GM12878 (cell line): ENCODE measurements around the gene DCPS. TPM values are rescaled to one million over a fixed set of nuclear protein-coding genes. Genes with fewer than 3 reads are reported as not detected.

Source experiments
- ATF3 ChIP-seq: IDR thresholded peaks from 2 replicates; pipeline ENCODE4 v1.6.1; 2011; ENCODE audit warnings: low read depth, mild to moderate bottlenecking, low read length, moderate library complexity, borderline replicate concordance; ENCODE audit errors: extremely low read depth
- BMI1 ChIP-seq: fragments of 450-650 bp; IDR thresholded peaks from 2 replicates; pipeline ENCODE4 v1.6.1; 2016; ENCODE audit warnings: mild to moderate bottlenecking, moderate library complexity, borderline replicate concordance
- CHD1 ChIP-seq: IDR thresholded peaks from 2 replicates; pipeline ENCODE4 v1.6.1; 2012; ENCODE audit warnings: low read depth, low read length, improper control_type of control experiment
- CUX1 ChIP-seq: IDR thresholded peaks from 2 replicates; pipeline ENCODE4 v1.6.1; 2012; ENCODE audit warnings: improper control_type of control experiment, low read depth, low read length; ENCODE audit not compliant: insufficient replicate concordance
- DPF2 ChIP-seq: fragments of 450-650 bp; IDR thresholded peaks from 2 replicates; pipeline ENCODE4 v1.6.1; 2017; ENCODE audit warnings: mild to moderate bottlenecking
- JUNB ChIP-seq: IDR thresholded peaks from 2 replicates; pipeline ENCODE4 v1.6.1; 2016; ENCODE audit warnings: antibody characterized with exemption, mild to moderate bottlenecking
- KDM1A ChIP-seq: fragments of 200-600 bp; sonication (generic); IDR thresholded peaks from 2 replicates; pipeline ENCODE4 v1.6.1; 2016; ENCODE audit warnings: borderline replicate concordance
- LARP7 ChIP-seq: fragments of 450-650 bp; IDR thresholded peaks from 2 replicates; pipeline ENCODE4 v1.6.1; 2017; ENCODE audit warnings: mild to moderate bottlenecking
- NFYA ChIP-seq: IDR thresholded peaks from 2 replicates; pipeline ENCODE4 v1.6.1; 2011; ENCODE audit warnings: low read depth, mild to moderate bottlenecking, low read length, improper control_type of control experiment, borderline replicate concordance
- NR2F1 ChIP-seq: fragments of 450-650 bp; conservative IDR thresholded peaks from 2 replicates; pipeline ENCODE4 v1.6.1; 2017; ENCODE audit warnings: mild to moderate bottlenecking
- PAX8 ChIP-seq: fragments of 450-650 bp; IDR thresholded peaks from 2 replicates; pipeline ENCODE4 v1.6.1; 2017; ENCODE audit warnings: mild to moderate bottlenecking, moderate library complexity
- POLR2A ChIP-seq: IDR thresholded peaks from 2 replicates; pipeline ENCODE4 v1.6.1; 2011; ENCODE audit warnings: low read depth, mild to moderate bottlenecking, low read length
- REST ChIP-seq: IDR thresholded peaks from 2 replicates; pipeline ENCODE4 v1.6.1; 2012; ENCODE audit warnings: mild to moderate bottlenecking, low read depth, low read length
- TAF1 ChIP-seq: IDR thresholded peaks from 2 replicates; pipeline ENCODE4 v1.6.1; 2011; ENCODE audit warnings: mild to moderate bottlenecking, low read depth, low read length, borderline replicate concordance
- TARDBP ChIP-seq: IDR thresholded peaks from 2 replicates; pipeline ENCODE4 v1.6.1; 2016; ENCODE audit warnings: borderline replicate concordance
- TCF3 ChIP-seq: IDR thresholded peaks from 2 replicates; pipeline ENCODE4 v1.6.1; 2012; ENCODE audit warnings: low read depth, mild to moderate bottlenecking, low read length, borderline replicate concordance; ENCODE audit not compliant: insufficient read depth
- ZBTB33 ChIP-seq: fragments of 450-650 bp; IDR thresholded peaks from 2 replicates; pipeline ENCODE4 v1.6.1; 2017; ENCODE audit warnings: mild to moderate bottlenecking
- ZNF274 ChIP-seq: IDR thresholded peaks from one replicate; pipeline ENCODE4 v1.8.0; 2011; ENCODE audit not compliant: insufficient read length, insufficient read depth
- polyA plus RNA-seq, 11 experiments: library from polyadenylated mRNA; depleted of rRNA in 4 of 11; unstranded in 6 of 11; stranded (reverse) in 5 of 11; fragments of >200 nt; fragmentation: Nextera tagmentation in 4 of 11; fragmentation: Illumina TruSeq in 1 of 11; extraction: Ambion mirVana in 4 of 11; extraction: Trizol in 1 of 11; gene quantifications; 1 replicate in 1 of 11; 2 replicates in 10 of 11; pipeline versions ENCODE4 v1.2.1 to v1.2.3, GENCODE V29; 2011 to 2016; ENCODE audit warnings: inconsistent platforms in 2 of 11, missing spikeins in 2 of 11, low read depth in 1 of 11
- total RNA-seq, 4 experiments: library from RNA; depleted of rRNA in 3 of 4; stranded (reverse); fragments of >200 nt in 3 of 4; fragmentation: Illumina TruSeq in 1 of 4; extraction: Trizol in 1 of 4; gene quantifications; 2 replicates each; pipeline versions ENCODE4 v1.2.1 to v1.2.3, GENCODE V29; 2013 to 2021

Gene DCPS
- total and polyA plus RNA-seq, 10 of the 15 experiments (the other 5 are each of a cell fraction or from before 2014, with no cell fraction given), result 23.5 to 101 (median 67.4) TPM

GRCh38 chr11:126282736-126283591 is 20.9 kb upstream of the DCPS start, which contains the start of gene TIRAP (continued):
- peak; percentile 69 for TF ChIP-seq LARP7
- TF ChIP-seq PAX8, result no peak
- no peak for TF ChIP-seq KDM1A
- TF ChIP-seq POLR2A, result peak; percentile 81
- no peak for TF ChIP-seq TARDBP
- TF ChIP-seq REST, result no peak
- no peak for TF ChIP-seq ZBTB33
- no peak for TF ChIP-seq CUX1
- TF ChIP-seq CHD1, result no peak
- no peak for TF ChIP-seq TCF3
- TF ChIP-seq ZNF274, result no peak
- TF ChIP-seq NFYA, result no peak
- peak; percentile 80 for TF ChIP-seq DPF2
- no peak for TF ChIP-seq JUNB
- TF ChIP-seq BMI1, result no peak
- no peak for TF ChIP-seq ATF3
- peak; percentile 75 for TF ChIP-seq NR2F1
- TF ChIP-seq TAF1, result no peak; the same call in 1 of the 2 replicates
